Effector memory CD8-positive, alpha-beta T cell (primary cell): ENCODE data around the gene SERPINF2.

Source experiments
- ATAC-seq: fragments of 150-1000 bp; cut with Tn5 transposase; replicated peaks from 2 replicates; pipeline ENCODE4 v1.10.0; 2021; ENCODE audit warnings: mild to moderate bottlenecking, moderate library complexity
- DNase-seq, 3 experiments: peaks; one replicate each; pipeline ENCODE4 v3.0.0; 2021
- H3K27ac Mint-ChIP-seq, 2 donors: one replicate each; pipeline ENCODE4 v1.8.0; 2022; ENCODE audit warnings: mild to moderate bottlenecking in 2 of 2, mixed read lengths in 2 of 2, moderate library complexity in 2 of 2
- H3K27me3 Mint-ChIP-seq, 2 donors: one replicate each; pipeline ENCODE4 v1.8.0; 2022; ENCODE audit warnings: mixed read lengths in 2 of 2
- H3K36me3 Mint-ChIP-seq: one replicate; pipeline ENCODE4 v1.8.0; 2022; ENCODE audit warnings: mild to moderate bottlenecking, moderate library complexity, mixed read lengths; ENCODE audit not compliant: insufficient read depth
- H3K4me1 Mint-ChIP-seq, 2 donors: one replicate each; pipeline ENCODE4 v1.8.0; 2022; ENCODE audit warnings: low read depth in 2 of 2, mixed read lengths in 2 of 2
- H3K4me3 Mint-ChIP-seq, 2 donors: one replicate each; pipeline ENCODE4 v1.8.0; 2022; ENCODE audit warnings: mild to moderate bottlenecking in 2 of 2, mixed read lengths in 2 of 2, moderate library complexity in 2 of 2
- H3K9me3 Mint-ChIP-seq, 2 donors: one replicate each; pipeline ENCODE4 v1.8.0; 2022; ENCODE audit warnings: mixed read lengths in 2 of 2

The SERPINF2 gene

DNA sequence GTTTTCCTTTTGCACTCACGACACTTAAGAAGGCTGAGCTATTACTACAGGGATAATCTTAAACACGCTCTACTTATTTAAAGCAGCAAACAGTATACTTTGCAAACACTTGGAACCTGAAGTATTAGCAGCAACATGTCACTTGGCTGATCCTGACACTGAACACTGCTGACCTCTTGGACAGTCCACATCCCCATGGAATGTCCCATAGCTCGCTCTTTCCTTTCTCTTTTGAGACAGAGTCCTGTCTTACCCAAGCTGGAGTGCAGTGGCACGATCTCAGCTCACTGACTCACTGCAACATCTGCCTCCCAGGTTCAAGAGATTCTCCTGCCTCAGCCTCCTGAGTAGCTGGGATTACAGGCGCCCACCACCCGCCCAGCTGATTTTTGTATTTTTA lies 60.6 kb downstream of the SERPINF2 start:
- Mint-ChIP-seq H3K36me3 (peaks cover 49% of the 10 kb centered on the region), H3K9me3 (no peaks in the 10 kb centered on the region), H3K4me1 (no peaks in the 10 kb centered on the region), H3K27ac (peak overlapping the region in 1 of 2 donors; percentile 51), H3K4me3 (no peak overlapping the region), H3K27me3 (no peaks in the 10 kb centered on the region)
- DNase-seq (no peak), ATAC-seq (no peak)
